SK-N-SH treated with all-trans-retinoic acid at 6 μM for 48 hours (cell line): ENCODE results near the gene DLL1.

ENCODE experiments used
- ATAC-seq: fragments of 200-7000 bp; cut with Tn5 transposase; 3 replicates; pipeline ENCODE4 v1.9.1; 2020; ENCODE audit warnings: mild to moderate bottlenecking, moderate library complexity
- BACH2 ChIP-seq: fragments of 250-450 bp; sonication (Bioruptor Pico); IDR thresholded peaks from 2 replicates; pipeline ENCODE4 v1.9.0; 2021; ENCODE audit warnings: mild to moderate bottlenecking, borderline replicate concordance
- CREB5 ChIP-seq: fragments of 250-450 bp; sonication (Bioruptor Pico); IDR thresholded peaks from 2 replicates; pipeline ENCODE4 v1.5.1; 2020; ENCODE audit warnings: low read depth, mild to moderate bottlenecking, moderate library complexity
- CSDC2 ChIP-seq: fragments of 250-450 bp; sonication (Bioruptor Pico); IDR thresholded peaks from 2 replicates; pipeline ENCODE4 v1.5.0; 2020; ENCODE audit warnings: mild to moderate bottlenecking, moderate library complexity
- GLIS3 ChIP-seq: fragments of 250-450 bp; sonication (Bioruptor Pico); IDR thresholded peaks from 2 replicates; pipeline ENCODE4 v1.5.0; 2020; ENCODE audit warnings: mild to moderate bottlenecking, moderate library complexity
- ISL1 ChIP-seq: fragments of 250-450 bp; sonication (Bioruptor Pico); IDR thresholded peaks from 2 replicates; pipeline ENCODE4 v2.1.2; 2022; ENCODE audit warnings: mild to moderate bottlenecking, moderate library complexity
- OSR1 ChIP-seq: fragments of 250-450 bp; sonication (Bioruptor Pico); IDR thresholded peaks from 2 replicates; pipeline ENCODE4 v1.8.0; 2022; ENCODE audit warnings: moderate library complexity, mild to moderate bottlenecking, inconsistent platforms
- PPARA ChIP-seq: fragments of 250-450 bp; sonication (Bioruptor Pico); IDR thresholded peaks from 2 replicates; pipeline ENCODE4 v1.5.0; 2020; ENCODE audit warnings: mild to moderate bottlenecking, borderline replicate concordance
- RARB ChIP-seq: fragments of 250-450 bp; sonication (Bioruptor Pico); IDR thresholded peaks from 2 replicates; pipeline ENCODE4 v1.8.0; 2021; ENCODE audit warnings: mild to moderate bottlenecking, moderate library complexity
- SNAI2 ChIP-seq: fragments of 250-450 bp; sonication (Bioruptor Pico); IDR thresholded peaks from 2 replicates; pipeline ENCODE4 v1.5.0; 2020; ENCODE audit warnings: mild to moderate bottlenecking, moderate library complexity
- TCF4 ChIP-seq: fragments of 250-450 bp; sonication (Bioruptor Pico); IDR thresholded peaks from 2 replicates; pipeline ENCODE4 v1.8.0; 2021; ENCODE audit warnings: mild to moderate bottlenecking, moderate library complexity, borderline replicate concordance
- TOX ChIP-seq: fragments of 250-450 bp; sonication (Bioruptor Pico); IDR thresholded peaks from 2 replicates; pipeline ENCODE4 v1.8.0; 2021; ENCODE audit warnings: mild to moderate bottlenecking, moderate library complexity, borderline replicate concordance
- ZFP3 ChIP-seq: fragments of 250-450 bp; sonication (Bioruptor Pico); IDR thresholded peaks from 2 replicates; pipeline ENCODE4 v1.5.0; 2020; ENCODE audit warnings: mild to moderate bottlenecking, moderate library complexity
- ZNF565 ChIP-seq: fragments of 450-650 bp; formaldehyde crosslinking; conservative IDR thresholded peaks from 2 replicates; pipeline ENCODE4 v1.5.0; 2020; ENCODE audit warnings: low read depth, mild to moderate bottlenecking, moderate library complexity
- ZNF70 ChIP-seq: fragments of 450-650 bp; formaldehyde crosslinking; IDR thresholded peaks from 2 replicates; pipeline ENCODE4 v1.5.0; 2020; ENCODE audit warnings: mild to moderate bottlenecking, moderate library complexity
- ZNF8 ChIP-seq: fragments of 450-650 bp; formaldehyde crosslinking; IDR thresholded peaks from 2 replicates; pipeline ENCODE4 v1.5.0; 2020; ENCODE audit warnings: mild to moderate bottlenecking, moderate library complexity
- TF ChIP-seq, protein P1 (sequence below): fragments of 250-450 bp; sonication (Bioruptor Pico); IDR thresholded peaks from 2 replicates; pipeline ENCODE4 v1.5.0; 2020; ENCODE audit warnings: mild to moderate bottlenecking, moderate library complexity
- TF ChIP-seq, protein P2 (sequence below): fragments of 250-450 bp; sonication (Bioruptor Pico); IDR thresholded peaks from 2 replicates; pipeline ENCODE4 v1.8.0; 2021; ENCODE audit warnings: low read depth, mild to moderate bottlenecking, moderate library complexity, borderline replicate concordance
- TF ChIP-seq, protein P3 (sequence below): fragments of 250-450 bp; sonication (Bioruptor Pico); IDR thresholded peaks from 2 replicates; pipeline ENCODE4 v1.5.1; 2021; ENCODE audit warnings: mild to moderate bottlenecking, moderate library complexity

Gene DLL1

DNA sequence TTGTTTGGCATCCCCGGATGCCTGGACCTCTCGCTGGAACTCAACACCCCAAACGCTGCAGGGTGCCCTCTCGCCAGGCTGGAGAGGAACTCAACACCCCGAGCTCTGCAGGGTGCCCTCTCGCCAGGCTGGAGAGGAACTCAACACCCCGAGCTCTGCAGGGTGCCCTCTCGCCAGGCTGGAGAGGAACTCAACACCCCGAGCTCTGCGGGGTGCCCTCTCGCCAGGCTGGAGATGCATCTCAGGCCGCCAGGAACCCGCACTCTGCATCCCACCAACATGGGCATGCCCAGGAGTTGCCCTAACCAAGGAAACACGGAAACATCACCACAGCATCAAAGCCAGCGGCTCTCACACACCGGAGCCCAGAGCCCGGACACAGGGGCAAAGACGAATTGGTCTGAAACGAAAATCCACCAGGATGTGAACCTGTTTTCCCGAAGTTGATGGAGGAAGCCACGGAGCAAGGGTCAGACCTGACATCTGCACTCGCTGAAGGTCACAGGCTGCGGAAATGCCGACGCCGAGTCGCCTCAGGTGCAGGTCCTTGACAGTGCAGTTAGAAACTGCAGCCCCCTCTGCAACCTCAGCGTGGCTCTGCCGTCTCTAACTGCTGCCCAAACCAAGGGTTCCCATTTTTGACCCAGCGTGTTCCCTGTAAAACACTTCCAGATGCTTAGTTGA lies 37.5 kb downstream of the DLL1 start:
- ATAC-seq: no peak
- TF ChIP-seq BACH2 (CRISPR knock-in tag): no peak
- TF ChIP-seq TOX (CRISPR knock-in tag): no peak

DNA sequence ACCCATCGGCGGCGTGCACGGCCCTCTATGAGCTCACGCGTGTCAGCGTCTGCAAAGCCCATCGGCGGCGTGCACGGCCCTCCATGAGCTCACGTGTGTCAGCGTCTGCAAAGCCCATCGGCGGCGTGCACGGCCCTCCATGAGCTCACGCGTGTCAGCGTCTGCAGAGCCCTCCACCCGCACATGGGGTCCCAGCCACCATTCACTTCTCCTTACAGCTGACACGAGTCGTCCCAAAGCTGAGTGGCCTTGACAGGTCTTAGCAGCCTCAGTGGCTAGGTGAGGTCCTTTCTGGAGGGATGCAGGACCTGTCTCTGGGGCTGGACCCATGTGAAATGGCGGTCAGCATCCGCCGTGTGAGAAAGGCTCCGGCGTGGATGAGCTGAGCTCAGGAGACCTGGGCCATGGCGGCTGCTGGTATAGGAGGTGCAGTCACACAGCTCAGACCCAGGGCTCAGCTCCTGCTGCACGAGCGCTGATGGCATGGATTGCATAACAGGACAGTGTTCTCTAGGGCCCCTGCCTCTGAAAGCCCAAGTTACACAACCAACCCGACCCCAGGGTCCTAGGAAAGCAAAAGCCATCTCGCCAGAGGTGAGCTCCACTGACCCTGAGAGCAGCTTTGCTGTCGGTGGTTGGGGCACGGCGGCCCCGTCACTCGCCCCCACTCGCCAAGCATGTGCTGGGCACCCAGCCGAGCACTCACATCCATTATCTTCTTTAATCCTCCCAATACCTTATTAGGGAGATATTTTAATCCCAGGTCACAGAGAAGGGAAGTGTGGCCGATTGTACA lies 38.9 kb downstream of the DLL1 start:
- TF ChIP-seq SNAI2 (CRISPR knock-in tag) (no peak), ZNF8 (CRISPR knock-in tag) (no peak), ZFP3 (CRISPR knock-in tag) (no peak), PPARA (CRISPR knock-in tag) (no peak), BACH2 (CRISPR knock-in tag) (no peak), ZNF70 (CRISPR knock-in tag) (no peak), TOX (CRISPR knock-in tag) (no peak), ZNF565 (no peak), CREB5 (CRISPR knock-in tag) (no peak), ISL1 (CRISPR knock-in tag) (no peak), CSDC2 (CRISPR knock-in tag) (no peak), GLIS3 (CRISPR knock-in tag) (no peak), OSR1 (CRISPR knock-in tag) (no peak), RARB (CRISPR knock-in tag) (no peak), TCF4 (no peak)
- TF ChIP-seq, protein P1, sequence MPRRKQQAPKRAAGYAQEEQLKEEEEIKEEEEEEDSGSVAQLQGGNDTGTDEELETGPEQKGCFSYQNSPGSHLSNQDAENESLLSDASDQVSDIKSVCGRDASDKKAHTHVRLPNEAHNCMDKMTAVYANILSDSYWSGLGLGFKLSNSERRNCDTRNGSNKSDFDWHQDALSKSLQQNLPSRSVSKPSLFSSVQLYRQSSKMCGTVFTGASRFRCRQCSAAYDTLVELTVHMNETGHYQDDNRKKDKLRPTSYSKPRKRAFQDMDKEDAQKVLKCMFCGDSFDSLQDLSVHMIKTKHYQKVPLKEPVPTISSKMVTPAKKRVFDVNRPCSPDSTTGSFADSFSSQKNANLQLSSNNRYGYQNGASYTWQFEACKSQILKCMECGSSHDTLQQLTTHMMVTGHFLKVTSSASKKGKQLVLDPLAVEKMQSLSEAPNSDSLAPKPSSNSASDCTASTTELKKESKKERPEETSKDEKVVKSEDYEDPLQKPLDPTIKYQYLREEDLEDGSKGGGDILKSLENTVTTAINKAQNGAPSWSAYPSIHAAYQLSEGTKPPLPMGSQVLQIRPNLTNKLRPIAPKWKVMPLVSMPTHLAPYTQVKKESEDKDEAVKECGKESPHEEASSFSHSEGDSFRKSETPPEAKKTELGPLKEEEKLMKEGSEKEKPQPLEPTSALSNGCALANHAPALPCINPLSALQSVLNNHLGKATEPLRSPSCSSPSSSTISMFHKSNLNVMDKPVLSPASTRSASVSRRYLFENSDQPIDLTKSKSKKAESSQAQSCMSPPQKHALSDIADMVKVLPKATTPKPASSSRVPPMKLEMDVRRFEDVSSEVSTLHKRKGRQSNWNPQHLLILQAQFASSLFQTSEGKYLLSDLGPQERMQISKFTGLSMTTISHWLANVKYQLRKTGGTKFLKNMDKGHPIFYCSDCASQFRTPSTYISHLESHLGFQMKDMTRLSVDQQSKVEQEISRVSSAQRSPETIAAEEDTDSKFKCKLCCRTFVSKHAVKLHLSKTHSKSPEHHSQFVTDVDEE: no peak
- TF ChIP-seq, protein P2, sequence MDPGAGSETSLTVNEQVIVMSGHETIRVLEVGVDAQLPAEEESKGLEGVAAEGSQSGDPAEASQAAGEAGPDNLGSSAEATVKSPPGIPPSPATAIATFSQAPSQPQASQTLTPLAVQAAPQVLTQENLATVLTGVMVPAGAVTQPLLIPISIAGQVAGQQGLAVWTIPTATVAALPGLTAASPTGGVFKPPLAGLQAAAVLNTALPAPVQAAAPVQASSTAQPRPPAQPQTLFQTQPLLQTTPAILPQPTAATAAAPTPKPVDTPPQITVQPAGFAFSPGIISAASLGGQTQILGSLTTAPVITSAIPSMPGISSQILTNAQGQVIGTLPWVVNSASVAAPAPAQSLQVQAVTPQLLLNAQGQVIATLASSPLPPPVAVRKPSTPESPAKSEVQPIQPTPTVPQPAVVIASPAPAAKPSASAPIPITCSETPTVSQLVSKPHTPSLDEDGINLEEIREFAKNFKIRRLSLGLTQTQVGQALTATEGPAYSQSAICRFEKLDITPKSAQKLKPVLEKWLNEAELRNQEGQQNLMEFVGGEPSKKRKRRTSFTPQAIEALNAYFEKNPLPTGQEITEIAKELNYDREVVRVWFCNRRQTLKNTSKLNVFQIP (CRISPR knock-in tag): no peak
- no peak for ATAC-seq

GRCh38 chr6:170250981-170251775 lies 39.7 kb downstream of the DLL1 start:
- ATAC-seq: no peak
- TF ChIP-seq ZNF70 (CRISPR knock-in tag) (no peak), BACH2 (CRISPR knock-in tag) (no peak), OSR1 (CRISPR knock-in tag) (no peak), ZFP3 (CRISPR knock-in tag) (no peak), ISL1 (CRISPR knock-in tag) (no peak), SNAI2 (CRISPR knock-in tag) (no peak)
- TF ChIP-seq, protein P3, sequence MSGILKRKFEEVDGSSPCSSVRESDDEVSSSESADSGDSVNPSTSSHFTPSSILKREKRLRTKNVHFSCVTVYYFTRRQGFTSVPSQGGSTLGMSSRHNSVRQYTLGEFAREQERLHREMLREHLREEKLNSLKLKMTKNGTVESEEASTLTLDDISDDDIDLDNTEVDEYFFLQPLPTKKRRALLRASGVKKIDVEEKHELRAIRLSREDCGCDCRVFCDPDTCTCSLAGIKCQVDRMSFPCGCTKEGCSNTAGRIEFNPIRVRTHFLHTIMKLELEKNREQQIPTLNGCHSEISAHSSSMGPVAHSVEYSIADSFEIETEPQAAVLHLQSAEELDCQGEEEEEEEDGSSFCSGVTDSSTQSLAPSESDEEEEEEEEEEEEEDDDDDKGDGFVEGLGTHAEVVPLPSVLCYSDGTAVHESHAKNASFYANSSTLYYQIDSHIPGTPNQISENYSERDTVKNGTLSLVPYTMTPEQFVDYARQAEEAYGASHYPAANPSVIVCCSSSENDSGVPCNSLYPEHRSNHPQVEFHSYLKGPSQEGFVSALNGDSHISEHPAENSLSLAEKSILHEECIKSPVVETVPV (CRISPR knock-in tag): no peak
- TF ChIP-seq, protein P2 (CRISPR knock-in tag): no peak
